HepG2 (cell line): ENCODE results near the gene NME7. TPM values are rescaled to one million over a fixed set of nuclear protein-coding genes. Genes with fewer than 3 reads are reported as not detected.

ENCODE experiments used
- E2F5 ChIP-seq: sonication (generic); formaldehyde crosslinking; conservative IDR thresholded peaks from 2 replicates; pipeline ENCODE4 v1.4.0; 2020; ENCODE audit warnings: missing genetic modification reagents
- EED ChIP-seq: sonication (generic); formaldehyde crosslinking; IDR thresholded peaks from 2 replicates; pipeline ENCODE4 v1.5.0; 2020; ENCODE audit warnings: mild to moderate bottlenecking, missing genetic modification reagents
- ERF ChIP-seq: IDR thresholded peaks from 2 replicates; pipeline ENCODE4 v1.6.1; 2018; ENCODE audit warnings: missing biosample characterization, missing genetic modification reagents
- HNRNPLL ChIP-seq: fragments of 200-400 bp; formaldehyde crosslinking; IDR thresholded peaks from 2 replicates; pipeline ENCODE4 v1.6.1; 2017; ENCODE audit warnings: mild to moderate bottlenecking, low read depth, low read length; ENCODE audit not compliant: poor library complexity, severe bottlenecking
- IRF2 ChIP-seq: IDR thresholded peaks from 2 replicates; pipeline ENCODE4 v1.6.1; 2018; ENCODE audit warnings: missing genetic modification reagents, missing compliant biosample characterization
- NFKBIZ ChIP-seq: IDR thresholded peaks from 2 replicates; pipeline ENCODE4 v1.6.1; 2018; ENCODE audit warnings: missing genetic modification reagents, missing compliant biosample characterization
- PHF21A ChIP-seq: sonication (generic); formaldehyde crosslinking; IDR thresholded peaks from 2 replicates; pipeline ENCODE4 v1.5.0; 2020; ENCODE audit warnings: mild to moderate bottlenecking, missing genetic modification reagents
- RXRA ChIP-seq: sonication (generic); formaldehyde crosslinking; IDR thresholded peaks from 2 replicates; pipeline ENCODE4 v1.5.1; 2020; ENCODE audit warnings: missing genetic modification reagents
- SMAD1 ChIP-seq: sonication (generic); formaldehyde crosslinking; IDR thresholded peaks from 2 replicates; pipeline ENCODE4 v1.4.0; 2020; ENCODE audit warnings: missing genetic modification reagents, low read depth, mild to moderate bottlenecking, borderline replicate concordance
- STAT6 ChIP-seq: sonication (generic); formaldehyde crosslinking; IDR thresholded peaks from 2 replicates; pipeline ENCODE4 v1.4.0; 2020; ENCODE audit warnings: missing genetic modification reagents, mild to moderate bottlenecking, borderline replicate concordance
- YEATS2 ChIP-seq: sonication (generic); formaldehyde crosslinking; IDR thresholded peaks from 2 replicates; pipeline ENCODE4 v1.4.0; 2020; ENCODE audit warnings: missing genetic modification reagents, borderline replicate concordance
- ZFP41 ChIP-seq: sonication (generic); formaldehyde crosslinking; IDR thresholded peaks from 2 replicates; pipeline ENCODE4 v1.4.0; 2020; ENCODE audit warnings: mild to moderate bottlenecking, missing genetic modification reagents, borderline replicate concordance
- ZFP90 ChIP-seq: sonication (generic); formaldehyde crosslinking; IDR thresholded peaks from 2 replicates; pipeline ENCODE4 v1.8.0; 2022; ENCODE audit warnings: missing genetic modification reagents, mild to moderate bottlenecking, inconsistent platforms, borderline replicate concordance
- ZNF18 ChIP-seq: sonication (generic); formaldehyde crosslinking; IDR thresholded peaks from 2 replicates; pipeline ENCODE4 v1.8.0; 2022; ENCODE audit warnings: mild to moderate bottlenecking, missing genetic modification reagents; ENCODE audit not compliant: insufficient replicate concordance
- ZNF280D ChIP-seq: sonication (generic); formaldehyde crosslinking; IDR thresholded peaks from 2 replicates; pipeline ENCODE4 v1.5.1; 2020; ENCODE audit warnings: mild to moderate bottlenecking, missing genetic modification reagents
- ZNF574 ChIP-seq: sonication (generic); formaldehyde crosslinking; IDR thresholded peaks from 2 replicates; pipeline ENCODE4 v1.4.0; 2020; ENCODE audit warnings: missing genetic modification reagents
- ZNF766 ChIP-seq: sonication (generic); formaldehyde crosslinking; IDR thresholded peaks from 2 replicates; pipeline ENCODE4 v1.5.0; 2020; ENCODE audit warnings: missing genetic modification reagents, borderline replicate concordance
- polyA plus RNA-seq, 8 experiments: library from polyadenylated mRNA; depleted of rRNA in 3 of 8; stranded (reverse) in 7 of 8; unstranded in 1 of 8; fragments of >200 nt; fragmentation: Illumina TruSeq in 4 of 8; extraction: Trizol in 4 of 8; gene quantifications; 2 replicates each; pipeline versions ENCODE4 v1.2.1 to v1.2.3, GENCODE V29; 2011 to 2016; ENCODE audit warnings: low read depth in 4 of 8, missing spikeins in 1 of 8, mixed read lengths in 1 of 8; ENCODE audit not compliant: insufficient read depth in 1 of 8
- total RNA-seq, 5 experiments: library from RNA; depleted of rRNA; stranded (reverse); fragments of >200 nt; fragmentation: Illumina TruSeq; extraction: Trizol; gene quantifications; 2 replicates each; pipeline ENCODE4 v1.2.3, GENCODE V29; 2016; ENCODE audit warnings: low read depth in 1 of 5

The NME7 gene
- total and polyA plus RNA-seq, 2 of the 13 experiments (the other 11 are each of a cell fraction or from before 2014, with no cell fraction given): 9.4 to 22.5 TPM

GRCh38 chr1:169105434-169106094 lies 262.0 kb downstream of the NME7 start (continued):
- TF ChIP-seq ZNF280D (CRISPR knock-in tag) (peak; percentile 15; the same call in 1 of the 2 replicates), ZNF766 (CRISPR knock-in tag) (no peak; the same call in 1 of the 2 replicates), NFKBIZ (peak; percentile 88), ZFP90 (CRISPR knock-in tag) (no peak; the same call in 1 of the 2 replicates), ZNF574 (CRISPR knock-in tag) (no peak), SMAD1 (CRISPR knock-in tag) (peak; percentile 72; the same call in 1 of the 2 replicates), PHF21A (CRISPR knock-in tag) (peak; percentile 92), ZFP41 (0 out of 2 replicates have a peak, but pooled peaks have one; percentile 42), STAT6 (CRISPR knock-in tag) (peak; percentile 36; the same call in 1 of the 2 replicates), EED (CRISPR knock-in tag) (no peak), E2F5 (CRISPR knock-in tag) (no peak), IRF2 (CRISPR knock-in tag) (peak; percentile 86), YEATS2 (no peak; the same call in 1 of the 2 replicates), RXRA (CRISPR knock-in tag) (peak; percentile 99), ERF (CRISPR knock-in tag) (peak; percentile 60), HNRNPLL (peak; percentile 61), ZNF18 (CRISPR knock-in tag) (no peak)
